Head of caudate nucleus (tissue), 42 donors: ENCODE results near the gene AGER.

Source experiments
- DNase-seq, 42 donors: peaks; one replicate each; pipeline versions ENCODE4 v3.0.0 to v3.0.0-alpha.2; 2020 to 2021; ENCODE audit warnings: mixed read lengths in 7 of 42
- intact Hi-C: fragments of 100-400 bp; cut with DNase I; formaldehyde crosslinking; loops from one replicate; pipeline ENCODE4 v1.15.0; 2022

The AGER gene

GRCh38 chr6:32176476-32177182 lies 7.4 kb downstream of the AGER start:
- peak in 1 of 42 donors; percentile 21 for DNase-seq
- intact Hi-C loops = no loop called here

GRCh38 chr6:32175711-32176475 lies 8.2 kb downstream of the AGER start, which contains the start of gene AGPAT1:
Gene AGPAT1, minus strand, starts transcription at chr6:32176084. Its CDS starts 4,588 bp downstream, at chr6:32171496.
- intact Hi-C loops = no loop called here
- peak; percentile 98 to 100 (median 99) for DNase-seq

GRCh38 chr6:32175322-32175710 lies 8.7 kb downstream of the AGER start:
- intact Hi-C loops = no loop called here
- no peak for DNase-seq

GRCh38 chr6:32174416-32174815 lies 9.6 kb downstream of the AGER start:
- no peak for DNase-seq
- intact Hi-C loops = no loop called here

- intact Hi-C loops = no loop called here
Measured at GRCh38 chr6:32173051-32173727, 10.9 kb downstream of the AGER start.

GRCh38 chr6:32171234-32171633 lies 12.8 kb downstream of the AGER start:
- intact Hi-C loops = no loop called here
- no peak for DNase-seq

More at GRCh38 chr6:32173051-32173727, 10.9 kb downstream of the AGER start:
- no peak for DNase-seq

DNA sequence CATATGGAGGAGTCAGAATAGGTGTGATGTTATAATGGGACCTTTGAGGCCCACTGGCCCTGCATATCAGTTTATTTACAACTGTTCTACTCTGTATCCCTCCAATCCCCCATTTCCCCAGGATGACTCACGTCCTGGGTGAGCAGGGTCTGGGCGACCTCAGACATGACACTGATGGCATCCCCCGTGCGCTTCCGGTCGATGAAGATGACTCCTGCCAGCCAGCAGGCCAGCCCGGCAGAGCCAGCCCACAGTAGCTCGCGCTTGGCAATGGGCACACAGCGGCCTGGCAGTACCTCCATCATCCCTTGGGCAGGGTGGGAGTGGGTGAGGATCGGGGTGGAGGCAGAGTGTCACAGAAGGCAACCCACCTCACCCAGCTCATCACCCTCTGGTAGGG lies 13.8 kb downstream of the AGER start:
- intact Hi-C loops = no loop called here
- DNase-seq = no peak

DNA sequence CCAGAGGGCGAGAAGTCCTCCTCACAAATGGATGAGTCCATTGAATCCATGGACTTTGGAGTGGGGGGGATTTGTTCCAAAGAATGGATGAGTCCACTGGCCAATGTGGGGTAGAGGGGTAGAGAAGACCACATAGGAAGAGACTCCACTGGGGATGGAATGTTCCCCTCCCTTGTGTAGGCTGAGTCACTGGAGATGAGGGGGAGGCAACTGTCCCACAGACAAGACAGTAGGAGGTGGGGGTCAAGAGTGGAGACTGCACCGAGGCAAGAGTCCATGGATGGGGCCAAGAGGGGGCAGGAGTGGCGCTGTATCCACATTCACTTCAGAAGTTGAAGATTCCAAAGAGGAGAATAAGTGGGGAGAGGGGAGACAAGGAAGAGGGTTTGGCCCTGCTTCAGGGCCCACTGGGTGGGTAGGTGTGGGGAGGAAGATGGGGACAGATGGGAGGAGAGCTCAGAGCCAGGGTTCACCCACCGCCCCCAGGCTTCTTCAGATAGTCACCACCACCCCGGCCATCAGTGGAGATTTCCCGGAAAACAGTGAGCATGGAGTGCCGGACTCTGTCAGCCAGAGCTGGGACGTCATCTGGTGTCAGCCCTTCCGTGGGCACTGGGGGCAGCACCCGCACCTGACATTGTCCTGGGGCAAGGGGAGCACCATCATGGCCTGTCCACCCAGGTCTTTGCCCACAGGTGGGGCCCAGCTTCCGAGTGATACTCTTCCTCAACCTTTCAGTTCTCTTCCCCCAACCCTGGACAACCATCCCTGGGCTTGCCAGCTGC lies 15.1 kb downstream of the AGER start:
- DNase-seq = peak in 2 of 42 donors; percentile 17 to 27
- intact Hi-C loops = no loop called here

DNA sequence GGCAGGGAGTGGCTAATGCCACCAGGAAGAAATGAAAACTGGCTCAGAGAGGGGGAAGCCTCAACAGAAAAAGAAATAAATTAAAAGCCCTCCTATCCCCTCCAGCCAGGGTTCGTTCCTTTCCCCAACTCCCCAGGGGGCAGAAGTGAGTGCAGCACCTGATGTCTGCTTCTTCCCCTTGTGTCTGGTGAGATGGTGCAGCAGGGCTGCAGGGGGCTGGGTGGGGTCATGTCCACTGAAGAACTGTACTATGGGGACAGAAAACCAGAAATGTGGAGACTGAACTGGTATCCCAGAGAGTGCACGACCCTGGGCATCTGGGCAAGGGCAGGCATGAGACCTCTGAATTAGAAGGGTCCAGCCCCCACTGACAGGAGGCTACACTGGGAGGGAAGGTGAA lies 15.7 kb downstream of the AGER start:
- intact Hi-C loops = no loop called here
- DNase-seq = peak in 1 of 42 donors; percentile 40

GRCh38 chr6:32167761-32168262 lies 16.2 kb downstream of the AGER start:
- DNase-seq = no peak
- intact Hi-C loops = no loop called here

DNA sequence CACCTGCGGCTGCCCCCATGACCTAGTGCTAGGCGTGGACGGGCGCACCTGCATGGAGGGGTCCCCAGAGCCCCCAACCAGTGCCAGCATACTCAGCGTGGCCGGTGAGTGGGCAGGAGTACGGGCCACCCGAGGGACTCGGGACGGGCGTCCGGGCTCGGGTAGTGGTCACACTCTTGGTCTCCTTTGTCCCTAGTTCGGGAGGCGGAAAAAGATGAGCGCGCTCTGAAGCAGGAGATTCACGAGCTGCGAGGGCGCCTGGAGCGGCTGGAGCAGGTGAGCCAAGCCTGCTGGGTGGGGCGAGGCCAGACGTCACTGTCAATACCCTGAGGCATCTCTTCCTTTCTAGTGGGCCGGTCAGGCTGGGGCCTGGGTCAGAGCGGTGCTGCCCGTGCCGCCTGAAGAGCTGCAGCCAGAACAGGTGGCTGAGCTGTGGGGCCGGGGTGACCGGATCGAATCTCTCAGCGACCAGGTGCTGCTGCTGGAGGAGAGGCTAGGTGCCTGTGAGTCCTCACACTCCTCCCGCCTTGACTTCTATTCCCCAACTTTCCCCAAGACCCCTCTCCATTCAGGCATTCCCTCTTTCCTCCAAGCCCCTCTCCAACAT lies 16.8 kb downstream of the AGER start:
- DNase-seq = no peak
- intact Hi-C loops = no loop called here

GRCh38 chr6:32166411-32167061 lies 17.5 kb downstream of the AGER start:
- peak in 2 of 42 donors; percentile 16 to 32 for DNase-seq
- intact Hi-C loops = no loop called here

DNA sequence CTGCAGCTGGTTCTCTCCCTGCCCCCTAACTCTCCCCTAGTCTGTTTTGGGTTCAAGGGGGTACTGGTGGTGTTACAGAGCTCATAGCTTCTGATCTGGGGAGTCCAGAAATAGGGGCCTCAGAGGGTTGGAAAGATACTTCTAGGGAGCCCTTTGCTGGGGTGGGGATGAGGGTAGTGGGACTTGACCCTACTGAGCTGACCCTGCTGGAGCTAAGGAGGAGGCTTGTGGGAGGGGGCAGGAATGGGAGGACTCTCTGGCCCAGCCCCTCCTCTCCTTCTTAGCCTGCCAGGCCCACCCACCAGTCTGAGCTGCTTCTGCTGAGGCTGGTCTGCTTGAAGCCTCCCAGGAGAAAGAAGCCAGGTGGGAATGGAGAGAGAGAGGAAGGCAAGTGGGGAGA lies 19.8 kb downstream of the AGER start, which contains the start of gene EGFL8:
TSS of gene EGFL8 (plus strand) at position 301 of the 400 bp plus-strand sequence. CDS start 1,571 bp downstream, outside the sequence.
- no peak for DNase-seq
- intact Hi-C loops = no loop called here

DNA sequence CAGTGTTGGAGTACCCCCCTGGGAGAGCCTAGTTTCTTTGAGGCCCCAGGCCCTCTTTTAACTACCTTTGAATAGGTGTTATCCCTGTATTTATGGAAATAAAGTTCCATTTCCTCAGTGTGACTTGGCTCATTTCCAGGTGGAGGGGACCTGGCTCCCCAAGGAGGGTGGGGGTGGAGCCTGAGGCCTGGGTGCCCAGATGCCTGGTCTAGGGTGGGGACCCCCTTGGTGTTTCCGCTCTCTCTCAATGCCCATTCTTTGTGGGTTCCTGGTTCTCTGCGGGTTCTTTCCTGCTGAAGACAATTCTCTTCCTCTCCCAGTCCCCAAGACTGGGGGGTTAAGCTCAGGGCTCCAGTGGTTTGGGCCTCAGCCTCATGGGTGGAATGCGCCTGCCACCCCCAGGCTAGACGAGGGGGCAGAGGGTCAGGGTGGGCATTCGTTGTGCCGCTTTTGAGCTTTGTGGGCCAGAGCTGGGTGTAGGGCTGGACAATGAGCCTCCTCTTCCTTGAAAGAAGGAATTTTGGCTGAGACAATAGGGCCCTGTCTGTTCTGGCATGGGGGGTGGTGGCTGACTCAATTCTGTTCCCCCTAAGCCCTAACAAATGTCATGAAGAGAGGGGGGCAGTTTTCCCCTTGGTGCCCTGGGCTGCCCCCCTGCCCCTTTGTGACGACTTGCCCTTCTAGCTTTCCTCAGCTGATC lies 20.3 kb downstream of the AGER start:
- intact Hi-C loops = no loop called here
- DNase-seq = peak in 27 of 42 donors; percentile 27 to 74 (median 51)

- intact Hi-C loops = no loop called here
- DNase-seq = no peak
Measured at GRCh38 chr6:32158052-32158451, 26.0 kb downstream of the AGER start.

DNA sequence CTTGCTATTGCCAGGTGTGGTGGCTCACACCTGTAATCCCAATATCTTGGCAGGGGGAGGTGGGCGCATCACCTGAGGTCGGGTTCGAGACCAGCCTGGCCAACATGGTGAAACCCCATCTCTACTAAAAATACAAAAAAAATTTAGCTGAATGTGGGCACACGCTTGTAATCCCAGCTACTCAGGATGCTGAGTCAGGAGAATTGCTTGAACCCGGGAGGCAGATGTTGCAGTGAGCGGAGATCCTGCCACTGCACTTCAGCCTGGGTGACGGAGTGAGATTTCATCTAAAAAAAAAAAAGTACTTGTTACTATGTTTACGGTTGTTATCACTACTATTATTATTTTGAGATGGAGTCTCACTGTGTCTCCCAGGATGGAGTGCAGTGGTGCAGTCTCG lies 27.2 kb downstream of the AGER start:
- intact Hi-C loops = no loop called here
- DNase-seq = no peak

GRCh38 chr6:32154514-32155161 lies 29.4 kb downstream of the AGER start:
- intact Hi-C loops = loop anchor here (2.0 kb wide), 1 partner anchor 28 kb away; no protein-coding TSS in a partner anchor
- peak in 39 of 42 donors; percentile 31 to 78 (median 57) for DNase-seq
